ENCODE data around the gene SAMD5.

DNA sequence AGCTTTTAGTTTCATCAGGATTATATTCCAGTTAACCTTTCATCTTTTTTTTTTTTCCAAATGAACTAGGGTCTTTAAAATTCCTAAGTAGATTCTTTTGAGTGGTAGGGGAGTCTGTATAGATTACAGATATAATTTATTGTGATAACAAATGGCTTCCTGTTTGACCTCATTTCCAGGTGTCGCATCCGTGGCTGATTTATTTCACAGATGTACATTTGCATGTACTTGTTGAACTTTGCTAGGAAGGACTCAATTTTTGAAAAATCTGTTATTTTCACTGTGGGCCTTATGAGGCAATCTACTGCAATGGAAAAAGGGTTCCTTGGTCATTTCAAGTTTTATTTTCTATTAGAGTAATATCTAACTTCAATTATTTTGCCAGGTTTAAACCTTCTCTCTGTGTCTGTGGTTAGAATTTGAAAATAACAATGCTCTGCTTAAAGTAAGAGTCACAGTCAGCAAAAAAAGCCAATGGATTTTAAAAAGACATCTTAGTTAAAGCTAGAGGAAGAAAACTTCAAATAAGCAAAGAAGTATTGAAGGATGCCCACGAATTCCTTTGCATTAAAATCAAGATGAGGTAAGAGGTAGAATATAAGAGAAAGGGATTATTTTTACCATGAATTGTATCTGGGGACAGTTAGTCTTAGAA is 57.9 kb downstream of the SAMD5 start:
- TF ChIP-seq POLR2AphosphoS5 (IDR thresholded peaks at IDR 0.05): no peak
- no peak for TF ChIP-seq EP300 (IDR thresholded peaks at IDR 0.05)
- no peak for TF ChIP-seq POLR2A (IDR thresholded peaks at IDR 0.05)
- TF ChIP-seq, protein P1, sequence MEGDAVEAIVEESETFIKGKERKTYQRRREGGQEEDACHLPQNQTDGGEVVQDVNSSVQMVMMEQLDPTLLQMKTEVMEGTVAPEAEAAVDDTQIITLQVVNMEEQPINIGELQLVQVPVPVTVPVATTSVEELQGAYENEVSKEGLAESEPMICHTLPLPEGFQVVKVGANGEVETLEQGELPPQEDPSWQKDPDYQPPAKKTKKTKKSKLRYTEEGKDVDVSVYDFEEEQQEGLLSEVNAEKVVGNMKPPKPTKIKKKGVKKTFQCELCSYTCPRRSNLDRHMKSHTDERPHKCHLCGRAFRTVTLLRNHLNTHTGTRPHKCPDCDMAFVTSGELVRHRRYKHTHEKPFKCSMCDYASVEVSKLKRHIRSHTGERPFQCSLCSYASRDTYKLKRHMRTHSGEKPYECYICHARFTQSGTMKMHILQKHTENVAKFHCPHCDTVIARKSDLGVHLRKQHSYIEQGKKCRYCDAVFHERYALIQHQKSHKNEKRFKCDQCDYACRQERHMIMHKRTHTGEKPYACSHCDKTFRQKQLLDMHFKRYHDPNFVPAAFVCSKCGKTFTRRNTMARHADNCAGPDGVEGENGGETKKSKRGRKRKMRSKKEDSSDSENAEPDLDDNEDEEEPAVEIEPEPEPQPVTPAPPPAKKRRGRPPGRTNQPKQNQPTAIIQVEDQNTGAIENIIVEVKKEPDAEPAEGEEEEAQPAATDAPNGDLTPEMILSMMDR (IDR thresholded peaks at IDR 0.05): no peak
